HG03460 (cell line): ENCODE results near the gene EMX2.
"Not testable (repeated sequence)": the region's sequence is repeated elsewhere in the genome, so short reads cannot be mapped to it uniquely, and the experiment has no call there.

ENCODE experiments used
- ATAC-seq: cut with Tn5 transposase; IDR thresholded peaks from one replicate; pipeline ENCODE4 v1.9.1; 2021; ENCODE audit not compliant: unreplicated experiment

EMX2 gene

GRCh38 chr10:117542706-117543224, at the start of gene EMX2:
Gene EMX2, plus strand, starts transcription at chr10:117542746. Its CDS starts 522 bp downstream, at chr10:117543268.
- ATAC-seq, result no peak

- no peak for ATAC-seq
These were observed 46.5 kb upstream of the EMX2 start for GRCh38 chr10:117496031-117496430.

GRCh38 chr10:117496616-117497028, 45.9 kb upstream of the EMX2 start:
- ATAC-seq, result peak; percentile 90

GRCh38 chr10:117497736-117498135, 44.8 kb upstream of the EMX2 start:
- ATAC-seq, result no peak

GRCh38 chr10:117499248-117500105, 43.1 kb upstream of the EMX2 start:
- no peak for ATAC-seq

GRCh38 chr10:117500456-117500855, 42.1 kb upstream of the EMX2 start:
- no peak for ATAC-seq

- ATAC-seq, result no peak
These were observed 41.0 kb upstream of the EMX2 start for GRCh38 chr10:117501460-117502035.

DNA sequence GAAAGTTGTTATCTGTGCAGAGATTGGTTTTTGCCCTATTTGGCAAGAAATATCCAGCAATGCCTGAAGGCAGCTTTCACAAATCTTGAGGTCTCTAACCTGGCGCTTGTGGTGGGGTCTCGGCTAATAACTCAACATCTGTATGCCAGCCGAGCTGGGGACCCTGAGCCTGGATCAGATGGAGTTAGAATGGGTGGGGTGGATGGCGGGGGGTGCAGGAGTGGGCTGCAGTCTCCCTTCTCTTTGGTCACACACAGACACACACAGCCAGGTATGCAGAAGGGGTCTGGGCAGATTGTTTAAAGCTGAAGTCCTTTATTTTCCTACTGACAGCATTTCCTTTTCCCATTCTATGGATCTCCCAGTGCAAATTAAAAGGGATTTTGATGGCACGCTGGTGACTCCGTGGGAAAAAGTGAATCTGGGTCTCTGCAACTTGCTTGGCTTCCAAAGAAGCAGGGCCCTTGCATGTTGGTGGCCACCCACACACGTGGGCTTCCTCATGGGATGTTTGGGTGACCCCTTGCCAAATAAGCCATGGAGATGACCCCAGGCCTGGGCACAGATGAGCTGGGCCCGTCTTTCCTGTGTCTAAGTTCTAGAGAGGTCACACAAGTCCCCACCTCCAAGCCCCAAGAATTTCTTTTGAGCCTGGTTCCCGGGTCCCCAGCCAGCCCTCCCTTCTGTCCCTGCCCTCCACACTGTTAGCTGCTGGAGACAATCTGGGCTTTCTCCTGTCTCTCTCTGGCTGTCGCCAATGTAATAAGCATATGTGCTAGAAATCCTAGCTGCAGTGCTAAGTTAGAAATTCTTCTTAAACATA, 39.9 kb upstream of the EMX2 start:
- no peak for ATAC-seq

DNA sequence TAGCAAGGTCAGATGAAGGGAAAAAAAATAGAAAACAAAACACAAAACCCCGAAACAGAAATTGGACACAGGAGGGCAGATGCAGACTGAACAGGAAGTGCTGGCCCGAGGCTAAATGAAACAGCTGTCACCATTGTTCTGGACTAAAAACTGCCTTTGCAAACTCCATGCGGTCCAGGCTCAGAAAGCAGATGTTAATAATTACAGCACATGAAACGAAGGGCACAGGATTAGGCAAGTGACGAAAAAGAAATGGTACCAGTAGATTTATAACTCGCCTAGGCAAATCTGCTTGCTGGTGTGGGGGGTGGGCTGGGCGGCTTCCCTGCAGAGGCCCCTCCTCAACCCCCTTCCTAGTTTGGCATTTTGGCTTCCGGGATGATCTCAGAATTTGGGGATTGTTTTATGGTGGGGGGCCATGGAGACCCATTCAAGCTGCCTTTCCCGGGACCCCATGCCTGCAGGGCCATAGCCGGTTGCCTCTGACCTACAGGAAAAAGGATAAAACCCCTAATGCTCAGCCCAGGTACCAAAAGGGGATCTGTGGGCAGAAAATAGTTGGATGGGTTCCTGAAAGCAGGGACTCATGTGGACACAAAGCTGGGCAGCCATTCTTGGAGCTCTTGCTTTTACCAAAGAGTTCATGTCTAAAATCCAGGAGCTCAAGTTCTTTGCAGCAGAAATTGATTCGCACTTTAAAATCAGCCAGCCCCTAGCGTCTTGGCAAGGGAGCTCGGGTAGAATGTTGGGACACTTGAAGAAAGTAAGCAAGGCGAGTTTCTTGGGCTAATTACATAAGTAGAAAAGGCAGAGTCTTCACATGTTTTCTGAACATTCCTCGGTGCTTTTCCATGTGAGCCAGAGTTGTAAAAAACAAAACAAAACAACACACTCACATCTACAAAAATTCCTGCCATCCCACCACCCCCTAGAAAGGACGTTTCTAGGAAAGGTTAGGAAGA, 39.0 kb upstream of the EMX2 start:
- ATAC-seq, result peak; percentile 89

GRCh38 chr10:117504562-117504961, 38.0 kb upstream of the EMX2 start:
- no peak for ATAC-seq

GRCh38 chr10:117507081-117507480, 35.5 kb upstream of the EMX2 start:
- not testable (repeated sequence) for ATAC-seq

GRCh38 chr10:117509573-117509972, 33.0 kb upstream of the EMX2 start:
- ATAC-seq, result no peak

DNA sequence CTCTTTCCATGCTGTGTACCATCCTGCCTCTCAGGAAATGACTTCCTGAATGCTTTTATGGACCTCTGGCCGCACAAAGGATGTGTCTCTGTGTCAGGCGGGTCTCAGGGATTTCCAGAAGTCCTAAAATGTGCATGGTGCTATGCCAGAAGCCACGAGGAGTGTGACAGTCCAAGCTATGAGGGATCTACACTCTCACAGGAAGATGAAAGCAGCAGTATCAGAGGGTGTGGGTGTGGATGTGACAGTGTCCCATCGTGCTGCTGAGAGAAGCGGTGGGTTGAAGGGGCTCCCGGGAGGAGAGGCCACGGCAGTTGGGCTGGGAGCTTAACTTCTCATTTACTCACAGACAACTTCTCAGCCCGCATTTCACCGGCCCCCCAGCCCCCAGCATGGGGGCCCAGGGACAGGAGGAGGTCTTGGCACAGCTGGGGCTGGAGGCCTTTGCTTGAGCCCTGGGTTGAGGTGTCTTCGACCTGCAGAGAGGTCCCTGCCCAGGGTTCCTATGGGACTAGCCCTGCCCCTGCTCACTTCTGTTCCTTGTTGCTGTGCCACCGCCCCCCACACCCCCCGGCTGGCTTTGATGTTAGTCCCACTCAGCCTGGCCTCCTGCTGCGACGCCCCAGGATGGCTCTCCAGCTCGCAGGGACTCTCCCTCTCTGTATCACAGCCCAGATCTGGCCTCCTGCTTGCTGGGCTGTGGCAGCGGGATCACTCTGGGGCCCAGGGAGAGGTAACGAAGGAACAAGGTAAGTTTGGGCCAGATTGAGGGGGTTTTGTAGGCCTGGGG, 30.8 kb upstream of the EMX2 start:
- no peak for ATAC-seq

- no peak for ATAC-seq
These were observed 27.6 kb upstream of the EMX2 start for GRCh38 chr10:117514971-117515370.

GRCh38 chr10:117516681-117517080, 25.9 kb upstream of the EMX2 start:
- ATAC-seq, result no peak

GRCh38 chr10:117518246-117518645, 24.3 kb upstream of the EMX2 start:
- no peak for ATAC-seq

DNA sequence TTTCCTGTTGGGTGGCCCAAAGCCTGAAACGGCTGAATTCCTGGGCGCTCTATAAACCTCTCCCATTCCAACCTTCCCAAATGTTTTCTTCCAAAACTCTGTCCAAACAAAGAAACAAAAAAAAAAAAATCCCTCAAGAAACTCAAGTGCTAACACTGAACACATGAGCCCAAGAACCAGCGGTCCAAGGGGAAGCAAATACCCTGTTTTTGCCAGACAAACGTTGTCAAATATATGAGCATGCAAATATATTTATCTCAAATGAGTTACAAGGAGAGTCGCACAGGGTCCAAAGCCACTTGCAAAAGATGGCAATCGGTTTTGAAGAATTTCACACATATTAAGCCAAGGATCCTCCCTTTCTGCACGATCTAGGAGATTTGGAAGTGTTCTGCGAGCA, 23.3 kb upstream of the EMX2 start:
- ATAC-seq, result no peak

- no peak for ATAC-seq
These were observed 22.7 kb upstream of the EMX2 start for GRCh38 chr10:117519879-117520278.

GRCh38 chr10:117530791-117531190, 11.8 kb upstream of the EMX2 start:
- ATAC-seq, result no peak
